ENCODE results near the gene MAG.

- TF ChIP-seq ZBTB8A (tag by site-specific recombination; IDR thresholded peaks at IDR 0.05) (no peak), ZBTB20 (tag by site-specific recombination; IDR thresholded peaks at IDR 0.05) (no peak), ZNF274 (IDR thresholded peaks at IDR 0.05; ENCODE audit: low read length) (no peak), ZNF274 (tag by site-specific recombination; IDR thresholded peaks at IDR 0.05; ENCODE audit: borderline replicate concordance) (no peak), ZNF211 (tag by site-specific recombination; IDR thresholded peaks at IDR 0.05; ENCODE audit: low read depth) (no peak), CTCF (tag by site-specific recombination; IDR thresholded peaks at IDR 0.05) (no peak)
Observed at GRCh38 chr19:35307931-35308330, 16.0 kb downstream of the MAG start.
